HUES64 (cell line): ENCODE results near the gene PAQR4.

Experiments used
- H3K27ac ChIP-seq: 2 replicates; pipeline ENCODE4 v1.7.0; 2013; ENCODE audit warnings: low read depth, low read length, inconsistent platforms
- H3K27me3 ChIP-seq: 2 replicates; pipeline ENCODE4 v1.6.1; 2013; ENCODE audit warnings: mild to moderate bottlenecking, low read length; ENCODE audit not compliant: insufficient read depth
- H3K36me3 ChIP-seq: 2 replicates; pipeline ENCODE4 v1.6.1; 2013; ENCODE audit warnings: mild to moderate bottlenecking, low read length; ENCODE audit not compliant: insufficient read depth
- H3K4me1 ChIP-seq: 2 replicates; pipeline ENCODE4 v1.6.1; 2013; ENCODE audit warnings: mild to moderate bottlenecking, low read length, moderate library complexity; ENCODE audit not compliant: insufficient read depth
- H3K4me3 ChIP-seq: 2 replicates; pipeline ENCODE4 v1.5.1; 2013; ENCODE audit warnings: mild to moderate bottlenecking, low read length, moderate library complexity
- H3K9ac ChIP-seq: 2 replicates; pipeline ENCODE4 v1.6.1; 2013; ENCODE audit warnings: mild to moderate bottlenecking, low read depth, low read length
- H3K9me3 ChIP-seq: 2 replicates; pipeline ENCODE4 v1.6.1; 2013; ENCODE audit warnings: low read depth, low read length; ENCODE audit not compliant: insufficient read depth
- WGBS: fragments of 150-250, 120-280 bp; methylation state at CpG from one replicate; pipeline ENCODE4 v1.1.7; 2013; ENCODE audit warnings: missing lambda C conversion rate; 5-methylcytosine and 5-hydroxymethylcytosine counted together

PAQR4 gene

GRCh38 chr16:2999929-3000328, 30.8 kb downstream of the PAQR4 start:
- Histone ChIP-seq H3K9ac (no peak overlapping the region), H3K27ac (no peak overlapping the region), H3K36me3 (no peaks in the 10 kb centered on the region), H3K4me3 (no peak overlapping the region), H3K4me1 (no peaks in the 10 kb centered on the region), H3K9me3 (no peaks in the 10 kb centered on the region), H3K27me3 (no peaks in the 10 kb centered on the region)
- 92% methylated on average over 6 of the region's 6 CpGs for WGBS

- Histone ChIP-seq H3K36me3 (no peaks in the 10 kb centered on the region), H3K27me3 (no peaks in the 10 kb centered on the region), H3K4me1 (no peaks in the 10 kb centered on the region), H3K27ac (no peak overlapping the region), H3K4me3 (no peak overlapping the region), H3K9ac (no peak overlapping the region), H3K9me3 (no peaks in the 10 kb centered on the region)
- WGBS = 90% methylated on average over 4 of the region's 4 CpGs
Measured at GRCh38 chr16:3000540-3000939, 31.4 kb downstream of the PAQR4 start.

GRCh38 chr16:3001316-3001715, 32.2 kb downstream of the PAQR4 start:
- H3K9ac ChIP-seq = no peak overlapping the region
- WGBS = 76% methylated on average over 12 of the region's 12 CpGs
- H3K4me1 ChIP-seq = peaks cover 4% of the 10 kb centered on the region; the same call in 1 of the 2 replicates
- H3K27me3 ChIP-seq = no peaks in the 10 kb centered on the region
- no peak overlapping the region for H3K27ac ChIP-seq
- no peaks in the 10 kb centered on the region for H3K9me3 ChIP-seq
- H3K36me3 ChIP-seq = no peaks in the 10 kb centered on the region
- no peak overlapping the region for H3K4me3 ChIP-seq

GRCh38 chr16:3003582-3004270, 34.6 kb downstream of the PAQR4 start:
- 10% methylated on average over 58 of the region's 58 CpGs for WGBS
- Histone ChIP-seq H3K9me3 (no peaks in the 10 kb centered on the region), H3K9ac (no peak overlapping the region), H3K27me3 (no peaks in the 10 kb centered on the region), H3K4me1 (peaks cover 24% of the 10 kb centered on the region), H3K4me3 (peak overlapping the region; percentile 29; the same call in 1 of the 2 replicates), H3K27ac (no peak overlapping the region), H3K36me3 (no peaks in the 10 kb centered on the region)

- H3K27ac ChIP-seq = no peak overlapping the region
- H3K4me3 ChIP-seq = peak overlapping the region; percentile 29; the same call in 1 of the 2 replicates
- no peaks in the 10 kb centered on the region for H3K9me3 ChIP-seq
- H3K36me3 ChIP-seq = no peaks in the 10 kb centered on the region
- no peaks in the 10 kb centered on the region for H3K27me3 ChIP-seq
- under 1% methylated on average over 67 of the region's 67 CpGs for WGBS
- peaks cover 30% of the 10 kb centered on the region for H3K4me1 ChIP-seq
- H3K9ac ChIP-seq = no peak overlapping the region
Measured at GRCh38 chr16:3004319-3004718, 35.2 kb downstream of the PAQR4 start.

GRCh38 chr16:3004781-3005284, 35.7 kb downstream of the PAQR4 start:
- Histone ChIP-seq H3K4me1 (peaks cover 35% of the 10 kb centered on the region), H3K4me3 (peak overlapping the region; percentile 65), H3K36me3 (no peaks in the 10 kb centered on the region), H3K9ac (peak overlapping the region; percentile 60; the same call in 1 of the 2 replicates), H3K27me3 (no peaks in the 10 kb centered on the region), H3K9me3 (no peaks in the 10 kb centered on the region), H3K27ac (peak overlapping the region; percentile 83; the same call in 1 of the 2 replicates)
- WGBS = 2% methylated on average over 25 of the region's 25 CpGs

- H3K9ac ChIP-seq = peak overlapping the region; percentile 86
- 42% methylated on average over 13 of the region's 13 CpGs for WGBS
Measured at GRCh38 chr16:3007059-3007956, 38.2 kb downstream of the PAQR4 start.

GRCh38 chr16:3007957-3008689, 39.0 kb downstream of the PAQR4 start:
- Histone ChIP-seq H3K36me3 (no peaks in the 10 kb centered on the region), H3K9me3 (no peaks in the 10 kb centered on the region), H3K27me3 (peaks cover 11% of the 10 kb centered on the region), H3K4me1 (peaks cover 44% of the 10 kb centered on the region), H3K27ac (peak overlapping the region; percentile 98), H3K4me3 (peak overlapping the region; percentile 44), H3K9ac (peak overlapping the region; percentile 86)
- 3% methylated on average over 13 of the region's 17 CpGs for WGBS

More at GRCh38 chr16:3007059-3007956, 38.2 kb downstream of the PAQR4 start:
- peaks cover 41% of the 10 kb centered on the region for H3K4me1 ChIP-seq
- peak overlapping the region; percentile 98 for H3K27ac ChIP-seq
- H3K27me3 ChIP-seq = peaks cover 9% of the 10 kb centered on the region
- no peaks in the 10 kb centered on the region for H3K9me3 ChIP-seq
- H3K4me3 ChIP-seq = peak overlapping the region; percentile 44
- H3K36me3 ChIP-seq = no peaks in the 10 kb centered on the region

GRCh38 chr16:3008690-3009037, 39.5 kb downstream of the PAQR4 start:
- peak overlapping the region; percentile 44; the same call in 1 of the 2 replicates for H3K4me3 ChIP-seq
- 36% methylated on average over 4 of the region's 4 CpGs for WGBS
- H3K9me3 ChIP-seq = no peaks in the 10 kb centered on the region
- H3K27me3 ChIP-seq = peaks cover 16% of the 10 kb centered on the region
- peaks cover 49% of the 10 kb centered on the region for H3K4me1 ChIP-seq
- peak overlapping the region; percentile 98 for H3K27ac ChIP-seq
- no peaks in the 10 kb centered on the region for H3K36me3 ChIP-seq
- H3K9ac ChIP-seq = peak overlapping the region; percentile 65

GRCh38 chr16:3009568-3010390, 40.6 kb downstream of the PAQR4 start:
- H3K4me3 ChIP-seq = peak overlapping the region; percentile 44
- peaks cover 6% of the 10 kb centered on the region; the same call in 1 of the 2 replicates for H3K36me3 ChIP-seq
- peaks cover 18% of the 10 kb centered on the region for H3K27me3 ChIP-seq
- H3K27ac ChIP-seq = peak overlapping the region; percentile 98
- 25% methylated on average over 21 of the region's 21 CpGs for WGBS
- H3K4me1 ChIP-seq = peaks cover 56% of the 10 kb centered on the region
- H3K9me3 ChIP-seq = no peaks in the 10 kb centered on the region
- peak overlapping the region; percentile 65 for H3K9ac ChIP-seq
